Neural progenitor cell (in vitro differentiated cells): ENCODE measurements around the gene C11orf42. TPM values are rescaled to one million over a fixed set of nuclear protein-coding genes. Genes with fewer than 3 reads are reported as not detected.

Source experiments
- DNase-seq: peaks from one replicate; pipeline ENCODE4 v3.0.0-alpha.2; 2016; ENCODE audit warnings: low spot score
- H2AFZ ChIP-seq: fragments of 200-600 bp; sonication (generic); replicated peaks from 2 replicates; pipeline ENCODE4 v1.6.1; 2016; ENCODE audit warnings: antibody characterized with exemption
- H3F3A ChIP-seq: fragments of 200-600 bp; sonication (generic); 2 replicates; pipeline ENCODE4 v1.6.1; 2016; ENCODE audit warnings: antibody characterized with exemption, low read depth
- H3K27ac ChIP-seq: fragments of 200-600 bp; sonication (generic); 2 replicates; pipeline ENCODE4 v1.5.1; 2016; ENCODE audit warnings: mild to moderate bottlenecking
- H3K27me3 ChIP-seq: fragments of 200-600 bp; sonication (generic); 2 replicates; pipeline ENCODE4 v1.6.1; 2016; ENCODE audit warnings: mild to moderate bottlenecking, moderate library complexity
- H3K36me3 ChIP-seq: fragments of 200-600 bp; sonication (generic); 2 replicates; pipeline ENCODE4 v1.5.1; 2016
- H3K4me1 ChIP-seq: fragments of 200-600 bp; sonication (generic); 2 replicates; pipeline ENCODE4 v1.6.1; 2016; ENCODE audit warnings: mixed run types
- H3K4me2 ChIP-seq: fragments of 200-600 bp; sonication (generic); 2 replicates; pipeline ENCODE4 v1.6.1; 2016
- H3K4me3 ChIP-seq: fragments of 200-600 bp; sonication (generic); 2 replicates; pipeline ENCODE4 v1.5.1; 2016
- H3K79me2 ChIP-seq: fragments of 200-600 bp; sonication (generic); 2 replicates; pipeline ENCODE4 v1.6.1; 2016; ENCODE audit warnings: low read depth
- H3K9ac ChIP-seq: fragments of 200-600 bp; sonication (generic); 2 replicates; pipeline ENCODE4 v1.6.1; 2016
- H3K9me3 ChIP-seq: fragments of 200-600 bp; sonication (generic); 2 replicates; pipeline ENCODE4 v1.5.1; 2016; ENCODE audit warnings: low read depth
- H4K20me1 ChIP-seq: fragments of 200-600 bp; sonication (generic); 2 replicates; pipeline ENCODE4 v1.6.1; 2016; ENCODE audit warnings: low read depth
- H3K27ac Mint-ChIP-seq: 3 replicates; pipeline ENCODE4 v1.8.0; 2021; ENCODE audit warnings: mixed read lengths
- H3K27me3 Mint-ChIP-seq: 2 replicates; pipeline ENCODE4 v1.8.0; 2022; ENCODE audit warnings: low read depth, mild to moderate bottlenecking, inconsistent platforms, moderate library complexity, mixed read lengths; ENCODE audit not compliant: insufficient read depth
- H3K36me3 Mint-ChIP-seq: 3 replicates; pipeline ENCODE4 v1.8.0; 2021; ENCODE audit warnings: mixed read lengths
- H3K4me1 Mint-ChIP-seq: 3 replicates; pipeline ENCODE4 v1.8.0; 2021; ENCODE audit warnings: mixed read lengths
- H3K4me3 Mint-ChIP-seq: 3 replicates; pipeline ENCODE4 v1.8.0; 2021; ENCODE audit warnings: mild to moderate bottlenecking, moderate library complexity, mixed read lengths
- H3K9me3 Mint-ChIP-seq: 3 replicates; pipeline ENCODE4 v1.8.0; 2020; ENCODE audit warnings: mixed read lengths
- CTCF ChIP-seq: fragments of 200-600 bp; sonication (generic); IDR thresholded peaks from 2 replicates; pipeline ENCODE4 v1.5.1; 2017; ENCODE audit warnings: antibody characterized with exemption, mild to moderate bottlenecking
- EZH2 ChIP-seq: fragments of 200-600 bp; sonication (generic); IDR thresholded peaks from 2 replicates; pipeline ENCODE4 v1.6.1; 2017; ENCODE audit warnings: antibody characterized with exemption, mild to moderate bottlenecking, moderate library complexity
- EZH2phosphoT487 ChIP-seq: fragments of 200-600 bp; sonication (generic); IDR thresholded peaks from 2 replicates; pipeline ENCODE4 v1.6.1; 2017; ENCODE audit warnings: antibody characterized with exemption
- total RNA-seq: library from RNA; depleted of rRNA; stranded (reverse); fragments of >200 nt; gene quantifications from 2 replicates; pipeline ENCODE4 v1.2.3, GENCODE V29; 2015; ENCODE audit warnings: low replicate concordance

C11orf42 gene
- total RNA-seq, 1 donor from 2014 or later, result not detected

DNA sequence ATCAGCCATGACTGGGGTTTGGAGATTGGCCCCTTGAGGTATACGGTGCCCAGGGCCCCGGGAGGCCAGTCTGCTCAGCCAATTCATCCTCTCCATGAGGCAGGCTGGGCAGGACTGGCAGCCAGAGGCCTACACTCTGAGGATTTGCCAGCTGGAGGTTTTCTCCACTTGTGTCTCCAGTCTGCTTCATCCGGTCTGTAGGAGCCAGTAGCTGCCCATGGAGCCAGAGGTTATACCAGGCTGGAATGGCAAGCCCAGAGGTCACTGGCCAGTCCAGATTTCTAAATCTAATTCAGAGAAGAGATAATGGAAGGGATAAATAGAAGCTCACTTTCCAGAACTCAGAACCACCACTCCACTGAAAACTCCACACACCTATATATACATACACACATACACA lies 19.1 kb downstream of the C11orf42 start:
- H3K27me3 ChIP-seq, result no peaks in the 10 kb centered on the region
- Mint-ChIP-seq H3K4me1 (no peaks in the 10 kb centered on the region), H3K27me3 (no peaks in the 10 kb centered on the region), H3K9me3 (no peaks in the 10 kb centered on the region), H3K36me3 (peaks cover 7% of the 10 kb centered on the region), H3K4me3 (no peak overlapping the region), H3K27ac (no peak overlapping the region)
- no peaks in the 10 kb centered on the region for H3K9me3 ChIP-seq
- H3K36me3 ChIP-seq, result no peaks in the 10 kb centered on the region
- H3F3A ChIP-seq, result no peaks in the 10 kb centered on the region
- H4K20me1 ChIP-seq, result peaks cover 23% of the 10 kb centered on the region
- no peak for TF ChIP-seq CTCF
- TF ChIP-seq EZH2, result no peak
- TF ChIP-seq EZH2phosphoT487, result no peak
- H3K27ac ChIP-seq, result no peak overlapping the region
- H2AFZ ChIP-seq, result no peak overlapping the region
- no peak overlapping the region for H3K9ac ChIP-seq
- peaks cover 53% of the 10 kb centered on the region for H3K79me2 ChIP-seq
- no peak overlapping the region for H3K4me3 ChIP-seq
- no peak for DNase-seq
- no peaks in the 10 kb centered on the region for H3K4me1 ChIP-seq
- H3K4me2 ChIP-seq, result no peak overlapping the region

- peaks cover 27% of the 10 kb centered on the region for H4K20me1 ChIP-seq
- no peaks in the 10 kb centered on the region for H3K9me3 ChIP-seq
- no peak overlapping the region for H3K4me3 ChIP-seq
- H3K4me2 ChIP-seq, result no peak overlapping the region
- H3K27ac ChIP-seq, result no peak overlapping the region
- peaks cover 59% of the 10 kb centered on the region for H3K79me2 ChIP-seq
- H2AFZ ChIP-seq, result no peak overlapping the region
- no peaks in the 10 kb centered on the region for H3K9me3 Mint-ChIP-seq
- H3K27ac Mint-ChIP-seq, result no peak overlapping the region
- H3K9ac ChIP-seq, result no peak overlapping the region
- no peaks in the 10 kb centered on the region for H3K27me3 Mint-ChIP-seq
- no peaks in the 10 kb centered on the region for H3K4me1 Mint-ChIP-seq
- no peak for DNase-seq
- no peaks in the 10 kb centered on the region for H3K27me3 ChIP-seq
- TF ChIP-seq CTCF, result no peak
- no peak overlapping the region for H3K4me3 Mint-ChIP-seq
- H3K4me1 ChIP-seq, result no peaks in the 10 kb centered on the region
- H3F3A ChIP-seq, result no peaks in the 10 kb centered on the region
- peaks cover 7% of the 10 kb centered on the region for H3K36me3 Mint-ChIP-seq
- no peaks in the 10 kb centered on the region for H3K36me3 ChIP-seq
Observed at GRCh38 chr11:6225024-6225423, 19.7 kb downstream of the C11orf42 start.

- Histone ChIP-seq H3K27me3 (no peaks in the 10 kb centered on the region), H3K36me3 (no peaks in the 10 kb centered on the region), H3F3A (no peaks in the 10 kb centered on the region), H3K4me2 (no peak overlapping the region), H3K9me3 (no peaks in the 10 kb centered on the region), H4K20me1 (peaks cover 34% of the 10 kb centered on the region), H3K4me3 (no peak overlapping the region), H3K79me2 (peaks cover 63% of the 10 kb centered on the region), H3K27ac (no peak overlapping the region), H3K9ac (no peak overlapping the region), H2AFZ (no peak overlapping the region), H3K4me1 (no peaks in the 10 kb centered on the region)
- no peaks in the 10 kb centered on the region for H3K4me1 Mint-ChIP-seq
- H3K27me3 Mint-ChIP-seq, result no peaks in the 10 kb centered on the region
- TF ChIP-seq EZH2 (no peak), EZH2phosphoT487 (no peak), CTCF (no peak)
- H3K27ac Mint-ChIP-seq, result no peak overlapping the region
- no peaks in the 10 kb centered on the region for H3K9me3 Mint-ChIP-seq
- peaks cover 7% of the 10 kb centered on the region for H3K36me3 Mint-ChIP-seq
- DNase-seq, result no peak
- H3K4me3 Mint-ChIP-seq, result no peak overlapping the region
Observed at GRCh38 chr11:6225896-6226295, 20.5 kb downstream of the C11orf42 start.

- H3K9me3 Mint-ChIP-seq, result no peaks in the 10 kb centered on the region
- Histone ChIP-seq H3K4me2 (no peak overlapping the region), H3K9ac (no peak overlapping the region), H3K27ac (no peak overlapping the region), H4K20me1 (peaks cover 45% of the 10 kb centered on the region), H3K4me3 (no peak overlapping the region), H3K9me3 (no peaks in the 10 kb centered on the region), H2AFZ (no peak overlapping the region), H3F3A (no peaks in the 10 kb centered on the region), H3K4me1 (peaks cover 5% of the 10 kb centered on the region), H3K36me3 (no peaks in the 10 kb centered on the region), H3K27me3 (no peaks in the 10 kb centered on the region), H3K79me2 (peaks cover 89% of the 10 kb centered on the region)
- TF ChIP-seq EZH2 (no peak), CTCF (no peak)
- H3K27ac Mint-ChIP-seq, result no peak overlapping the region
- peaks cover 4% of the 10 kb centered on the region for H3K4me1 Mint-ChIP-seq
- DNase-seq, result no peak
- no peaks in the 10 kb centered on the region for H3K27me3 Mint-ChIP-seq
- no peak overlapping the region for H3K4me3 Mint-ChIP-seq
- peaks cover under 1% of the 10 kb centered on the region for H3K36me3 Mint-ChIP-seq
Observed at GRCh38 chr11:6228520-6228919, 23.2 kb downstream of the C11orf42 start.
